ENCODE data around the gene NAPG. TPM values are rescaled to one million over a fixed set of nuclear protein-coding genes. Genes with fewer than 3 reads are reported as not detected.
A peak's percentile ranks its signal among the peaks of the same experiment; 100 is the strongest.
"Not testable (repeated sequence)": the region's sequence is repeated elsewhere in the genome, so short reads cannot be mapped to it uniquely, and the experiment has no call there.

NAPG gene
- polyA plus RNA-seq, 1 donor from 2014 or later, result 15.0 TPM

- Mint-ChIP-seq H3K4me3 (no peak overlapping the region), H3K4me1 (no peaks in the 10 kb centered on the region), H3K27ac (no peak overlapping the region), H3K27me3 (no peaks in the 10 kb centered on the region), H3K36me3 (no peaks in the 10 kb centered on the region), H3K9me3 (peaks cover 0 to 3% (median 0%) of the 10 kb centered on the region in 3 donors)
Observed at GRCh38 chr18:10570622-10571021, 44.8 kb downstream of the NAPG start.

GRCh38 chr18:10571537-10571936, 45.7 kb downstream of the NAPG start:
- no peak overlapping the region for H3K4me3 Mint-ChIP-seq

GRCh38 chr18:10573261-10573660, 47.4 kb downstream of the NAPG start:
- not testable (repeated sequence) for H3K27me3 Mint-ChIP-seq, H3K36me3 Mint-ChIP-seq, H3K27ac Mint-ChIP-seq, H3K4me1 Mint-ChIP-seq, H3K4me3 Mint-ChIP-seq, H3K9me3 Mint-ChIP-seq

More at GRCh38 chr18:10571537-10571936, 45.7 kb downstream of the NAPG start:
- no peaks in the 10 kb centered on the region for H3K27me3 Mint-ChIP-seq
- no peaks in the 10 kb centered on the region for H3K4me1 Mint-ChIP-seq
- no peak overlapping the region for H3K27ac Mint-ChIP-seq
- H3K36me3 Mint-ChIP-seq, result no peaks in the 10 kb centered on the region
- H3K9me3 Mint-ChIP-seq, result peaks cover 0 to 3% (median 0%) of the 10 kb centered on the region in 3 donors

GRCh38 chr18:10574412-10574811, 48.6 kb downstream of the NAPG start:
- not testable (repeated sequence) for H3K27me3 Mint-ChIP-seq, H3K9me3 Mint-ChIP-seq, H3K4me3 Mint-ChIP-seq, H3K27ac Mint-ChIP-seq, H3K4me1 Mint-ChIP-seq, H3K36me3 Mint-ChIP-seq

GRCh38 chr18:10577842-10578572, 52.2 kb downstream of the NAPG start:
- not testable (repeated sequence) for H3K9me3 Mint-ChIP-seq, H3K4me1 Mint-ChIP-seq, H3K27me3 Mint-ChIP-seq, H3K27ac Mint-ChIP-seq, H3K36me3 Mint-ChIP-seq
- H3K4me3 Mint-ChIP-seq, result peak overlapping the region in 1 of 4 donors; percentile 17

GRCh38 chr18:10578573-10578899, 52.7 kb downstream of the NAPG start:
- H3K9me3 Mint-ChIP-seq, H3K4me3 Mint-ChIP-seq, H3K27me3 Mint-ChIP-seq, H3K27ac Mint-ChIP-seq, H3K4me1 Mint-ChIP-seq, H3K36me3 Mint-ChIP-seq: not testable (repeated sequence)

GRCh38 chr18:10579079-10579867, 53.4 kb downstream of the NAPG start:
- Mint-ChIP-seq H3K36me3 (peaks cover 3% of the 10 kb centered on the region), H3K4me1 (no peaks in the 10 kb centered on the region), H3K27me3 (no peaks in the 10 kb centered on the region), H3K27ac (no peak overlapping the region), H3K9me3 (no peaks in the 10 kb centered on the region), H3K4me3 (no peak overlapping the region)

GRCh38 chr18:10580215-10580614, 54.4 kb downstream of the NAPG start:
- H3K27me3 Mint-ChIP-seq, result no peaks in the 10 kb centered on the region
- H3K36me3 Mint-ChIP-seq, result peaks cover 3% of the 10 kb centered on the region
- H3K9me3 Mint-ChIP-seq, result no peaks in the 10 kb centered on the region
- no peaks in the 10 kb centered on the region for H3K4me1 Mint-ChIP-seq
- no peak overlapping the region for H3K4me3 Mint-ChIP-seq
- no peak overlapping the region for H3K27ac Mint-ChIP-seq

GRCh38 chr18:10585260-10585659, 59.4 kb downstream of the NAPG start:
- Mint-ChIP-seq H3K27ac (no peak overlapping the region), H3K4me3 (no peak overlapping the region), H3K36me3 (peaks cover under 1% of the 10 kb centered on the region), H3K27me3 (no peaks in the 10 kb centered on the region), H3K9me3 (peaks cover 0 to 1% (median 0%) of the 10 kb centered on the region in 3 donors), H3K4me1 (no peaks in the 10 kb centered on the region)

- H3K9me3 Mint-ChIP-seq, result peaks cover 0 to 1% (median 0%) of the 10 kb centered on the region in 3 donors
- no peaks in the 10 kb centered on the region for H3K36me3 Mint-ChIP-seq
- peaks cover 2 to 5% (median 3%) of the 10 kb centered on the region in 3 donors for H3K4me1 Mint-ChIP-seq
- no peak overlapping the region for H3K27ac Mint-ChIP-seq
- no peaks in the 10 kb centered on the region for H3K27me3 Mint-ChIP-seq
- H3K4me3 Mint-ChIP-seq, result no peak overlapping the region
Observed at GRCh38 chr18:10588975-10589374, 63.1 kb downstream of the NAPG start.

- Mint-ChIP-seq H3K27ac (no peak overlapping the region), H3K4me1 (peaks cover 2 to 5% (median 3%) of the 10 kb centered on the region in 3 donors), H3K9me3 (peaks cover 0 to 1% (median 0%) of the 10 kb centered on the region in 3 donors), H3K4me3 (no peak overlapping the region), H3K36me3 (no peaks in the 10 kb centered on the region), H3K27me3 (no peaks in the 10 kb centered on the region)
Observed at GRCh38 chr18:10590412-10590811, 64.6 kb downstream of the NAPG start.

- Mint-ChIP-seq H3K9me3 (peaks cover 0 to 1% (median 0%) of the 10 kb centered on the region in 3 donors), H3K36me3 (no peaks in the 10 kb centered on the region), H3K4me3 (no peak overlapping the region), H3K27me3 (no peaks in the 10 kb centered on the region), H3K4me1 (peaks cover 2 to 5% (median 3%) of the 10 kb centered on the region in 3 donors), H3K27ac (peak overlapping the region in 1 of 3 donors; percentile 27)
Observed at GRCh38 chr18:10591896-10592295, 66.1 kb downstream of the NAPG start.

GRCh38 chr18:10593366-10594022, 67.7 kb downstream of the NAPG start:
- H3K36me3 Mint-ChIP-seq, H3K27ac Mint-ChIP-seq, H3K4me3 Mint-ChIP-seq, H3K27me3 Mint-ChIP-seq, H3K4me1 Mint-ChIP-seq, H3K9me3 Mint-ChIP-seq: not testable (repeated sequence)

GRCh38 chr18:10595917-10596316, 70.1 kb downstream of the NAPG start:
- H3K27ac Mint-ChIP-seq, H3K4me3 Mint-ChIP-seq, H3K27me3 Mint-ChIP-seq, H3K9me3 Mint-ChIP-seq, H3K36me3 Mint-ChIP-seq, H3K4me1 Mint-ChIP-seq: not testable (repeated sequence)

GRCh38 chr18:10597695-10598094, 71.9 kb downstream of the NAPG start:
- not testable (repeated sequence) for H3K27me3 Mint-ChIP-seq, H3K27ac Mint-ChIP-seq, H3K4me1 Mint-ChIP-seq, H3K36me3 Mint-ChIP-seq, H3K4me3 Mint-ChIP-seq, H3K9me3 Mint-ChIP-seq
